NCI-H2029 treated with DMSO at 0.1 percent for 48 hours (cell line): ENCODE results near the gene SHANK3.
"Not testable (repeated sequence)": the region's sequence is repeated elsewhere in the genome, so short reads cannot be mapped to it uniquely, and the experiment has no call there.

Experiments used
- DNase-seq: peaks from one replicate; lab custom pipeline; 2025; lab: John Stamatoyannopoulos, UW

SHANK3 gene

GRCh38 chr22:50653256-50653655 is 19.4 kb upstream of the SHANK3 start:
- no peak for DNase-seq

- not testable (repeated sequence) for DNase-seq
Observed at GRCh38 chr22:50654664-50655063, 18.0 kb upstream of the SHANK3 start.

GRCh38 chr22:50656122-50657070 is 16.2 kb upstream of the SHANK3 start:
- DNase-seq = no peak

GRCh38 chr22:50657925-50658324 is 14.7 kb upstream of the SHANK3 start:
- no peak for DNase-seq

- not testable (repeated sequence) for DNase-seq
Observed at GRCh38 chr22:50659711-50660110, 12.9 kb upstream of the SHANK3 start.

GRCh38 chr22:50660306-50660705 is 12.3 kb upstream of the SHANK3 start:
- no peak for DNase-seq

GRCh38 chr22:50665212-50665611 is 7.4 kb upstream of the SHANK3 start:
- no peak for DNase-seq

GRCh38 chr22:50665738-50666137 is 6.9 kb upstream of the SHANK3 start:
- DNase-seq = no peak

GRCh38 chr22:50670513-50670912 is 2.1 kb upstream of the SHANK3 start:
- DNase-seq = no peak

GRCh38 chr22:50670914-50671538 is 1.6 kb upstream of the SHANK3 start:
- no peak for DNase-seq

GRCh38 chr22:50671641-50672040 is 982 bp upstream of the SHANK3 start:
- no peak for DNase-seq

GRCh38 chr22:50672041-50672440 is 582 bp upstream of the SHANK3 start:
- no peak for DNase-seq

- DNase-seq = no peak
Observed at GRCh38 chr22:50673231-50674129, 857 bp downstream of the SHANK3 start.

GRCh38 chr22:50674130-50674500 is 1.5 kb downstream of the SHANK3 start:
- no peak for DNase-seq

- DNase-seq = no peak
Observed at GRCh38 chr22:50674606-50675552, 2.3 kb downstream of the SHANK3 start.

GRCh38 chr22:50675553-50676179 is 3.0 kb downstream of the SHANK3 start:
- no peak for DNase-seq

GRCh38 chr22:50676180-50676636 is 3.6 kb downstream of the SHANK3 start:
- no peak for DNase-seq

GRCh38 chr22:50676661-50677492 is 4.3 kb downstream of the SHANK3 start:
- no peak for DNase-seq

GRCh38 chr22:50677493-50678217 is 5.0 kb downstream of the SHANK3 start:
- no peak for DNase-seq
